Mononuclear cell (primary cell): ENCODE measurements around the gene ELAVL1. TPM values are rescaled to one million over a fixed set of nuclear protein-coding genes. Genes with fewer than 3 reads are reported as not detected.
"Not testable (repeated sequence)": the region's sequence is repeated elsewhere in the genome, so short reads cannot be mapped to it uniquely, and the experiment has no call there.

Experiments used
- H3K27me3 ChIP-seq: 2 replicates; pipeline ENCODE4 v1.6.0; 2011; ENCODE audit warnings: low read length, control low read depth; ENCODE audit not compliant: insufficient read depth
- H3K4me1 ChIP-seq: 2 replicates; pipeline ENCODE4 v1.5.1; 2011; ENCODE audit warnings: mild to moderate bottlenecking, low read length, control low read depth; ENCODE audit not compliant: insufficient read depth
- H3K4me3 ChIP-seq: 2 replicates; pipeline ENCODE4 v1.5.1; 2011; ENCODE audit warnings: mild to moderate bottlenecking, low read length, moderate library complexity
- H3K9me3 ChIP-seq: 2 replicates; pipeline ENCODE4 v1.5.1; 2011; ENCODE audit warnings: low read depth, mild to moderate bottlenecking, control low read depth, low read length
- total RNA-seq: library from RNA; depleted of rRNA; stranded (reverse); fragments of >200 nt; gene quantifications from one replicate; pipeline ENCODE4 v1.2.3, GENCODE V29; 2012

The ELAVL1 gene
- total RNA-seq, 1 donor, result 9.2 TPM

DNA sequence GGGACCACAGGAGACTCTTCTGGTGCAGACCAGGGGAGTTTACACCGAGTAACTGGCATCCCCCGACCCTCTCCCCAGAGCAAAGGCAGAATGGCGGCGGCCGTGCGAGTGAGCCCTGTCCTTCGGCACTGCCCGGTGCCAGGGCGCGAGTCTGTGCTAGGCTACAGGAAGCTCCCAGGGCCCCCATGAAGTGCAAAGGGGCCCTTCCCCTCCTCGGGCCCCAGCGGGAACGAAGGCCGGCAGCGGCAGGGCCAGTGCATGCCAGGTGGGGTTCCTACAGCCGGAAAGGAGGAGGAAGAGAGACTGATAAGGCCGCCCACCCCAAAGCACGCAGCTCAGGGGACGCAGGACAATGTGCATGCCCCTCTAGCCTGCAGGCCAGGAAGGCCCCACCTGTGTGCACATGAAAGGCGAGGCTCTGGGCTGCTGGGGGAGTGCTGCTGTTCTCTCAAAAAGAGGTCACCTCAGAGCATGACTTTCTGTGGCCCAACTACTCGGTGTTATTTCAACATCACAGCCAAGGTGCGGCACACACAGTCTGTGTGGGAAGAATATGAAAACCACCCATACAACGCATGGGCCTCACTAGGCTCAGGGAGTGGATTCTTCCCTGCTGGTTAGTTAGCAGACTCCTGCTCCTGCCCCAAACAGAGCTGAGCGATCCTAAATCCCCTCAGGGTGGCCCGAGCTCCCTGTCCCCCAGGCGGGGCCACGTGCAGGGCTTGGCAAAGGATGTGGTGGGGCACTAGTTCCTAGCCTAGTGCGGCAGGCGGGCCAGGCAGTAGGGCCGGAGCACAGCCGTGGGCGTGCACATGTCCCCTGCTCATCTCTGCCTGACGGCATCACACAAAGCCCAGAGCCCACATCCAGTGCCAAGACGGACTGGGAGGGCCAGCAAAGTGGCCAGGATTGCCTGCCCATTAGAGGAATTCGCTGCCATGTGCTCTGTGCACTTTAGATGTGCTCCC, 33.6 kb downstream of the ELAVL1 start:
- no peaks in the 10 kb centered on the region for H3K9me3 ChIP-seq
- H3K4me3 ChIP-seq, result no peak overlapping the region
- H3K27me3 ChIP-seq, result no peaks in the 10 kb centered on the region
- no peaks in the 10 kb centered on the region for H3K4me1 ChIP-seq

- H3K4me3 ChIP-seq, result no peak overlapping the region
- no peaks in the 10 kb centered on the region for H3K9me3 ChIP-seq
- no peaks in the 10 kb centered on the region for H3K4me1 ChIP-seq
- no peaks in the 10 kb centered on the region for H3K27me3 ChIP-seq
These were observed 34.6 kb downstream of the ELAVL1 start for GRCh38 chr19:7970716-7971448.

GRCh38 chr19:7969555-7969939, 35.9 kb downstream of the ELAVL1 start:
- no peak overlapping the region for H3K4me3 ChIP-seq
- no peaks in the 10 kb centered on the region for H3K9me3 ChIP-seq
- no peaks in the 10 kb centered on the region for H3K27me3 ChIP-seq
- H3K4me1 ChIP-seq, result no peaks in the 10 kb centered on the region

GRCh38 chr19:7968796-7969554, 36.5 kb downstream of the ELAVL1 start:
- no peaks in the 10 kb centered on the region for H3K4me1 ChIP-seq
- no peaks in the 10 kb centered on the region for H3K27me3 ChIP-seq
- no peak overlapping the region for H3K4me3 ChIP-seq
- no peaks in the 10 kb centered on the region for H3K9me3 ChIP-seq

DNA sequence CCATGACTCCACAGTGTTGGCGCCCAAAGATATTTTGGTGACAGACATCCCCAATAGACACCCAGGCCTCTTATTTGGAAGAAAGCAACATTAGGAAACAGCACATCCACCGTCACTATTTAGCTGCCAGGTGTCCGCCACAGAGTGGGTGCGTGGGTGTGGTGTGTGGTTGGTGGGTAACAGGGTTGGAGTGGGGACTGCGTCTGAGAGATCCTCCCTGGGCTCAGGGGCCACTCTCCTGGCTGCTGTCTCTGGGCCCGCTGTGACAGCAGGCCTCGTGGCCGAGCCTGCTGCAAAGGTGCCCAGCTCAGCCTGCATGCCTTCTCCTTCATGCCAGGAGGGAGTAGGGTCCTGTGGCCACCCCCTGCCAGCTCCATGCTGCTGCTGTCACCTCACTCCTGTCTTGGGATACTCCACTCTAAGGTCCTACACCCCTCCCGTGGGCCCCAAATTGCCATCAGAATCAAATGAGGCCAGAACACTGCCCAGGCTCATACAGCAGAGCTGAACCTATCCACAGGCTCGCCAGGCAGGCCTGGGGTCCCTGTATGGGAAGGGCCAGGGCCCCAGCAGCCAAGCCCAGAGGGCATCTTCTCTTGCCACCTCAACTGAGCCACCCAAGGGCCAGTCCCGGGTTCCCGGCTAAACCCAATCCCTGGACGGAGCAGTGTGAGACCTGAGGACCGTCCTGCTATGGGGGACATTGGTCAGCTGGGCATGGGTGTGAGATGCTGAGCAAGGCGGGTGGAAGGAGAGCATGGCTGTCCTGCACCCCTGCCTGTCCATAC, 37.2 kb downstream of the ELAVL1 start:
- no peak overlapping the region for H3K4me3 ChIP-seq
- H3K9me3 ChIP-seq, result no peaks in the 10 kb centered on the region
- no peaks in the 10 kb centered on the region for H3K4me1 ChIP-seq
- no peaks in the 10 kb centered on the region for H3K27me3 ChIP-seq

- Histone ChIP-seq H3K4me1 (no peaks in the 10 kb centered on the region), H3K9me3 (no peaks in the 10 kb centered on the region), H3K27me3 (no peaks in the 10 kb centered on the region), H3K4me3 (no peak overlapping the region)
These were observed 39.3 kb downstream of the ELAVL1 start for GRCh38 chr19:7965921-7966665.

GRCh38 chr19:7965259-7965841, 40.1 kb downstream of the ELAVL1 start:
- H3K4me3 ChIP-seq, result no peak overlapping the region
- no peaks in the 10 kb centered on the region for H3K27me3 ChIP-seq
- no peaks in the 10 kb centered on the region for H3K9me3 ChIP-seq
- H3K4me1 ChIP-seq, result no peaks in the 10 kb centered on the region

DNA sequence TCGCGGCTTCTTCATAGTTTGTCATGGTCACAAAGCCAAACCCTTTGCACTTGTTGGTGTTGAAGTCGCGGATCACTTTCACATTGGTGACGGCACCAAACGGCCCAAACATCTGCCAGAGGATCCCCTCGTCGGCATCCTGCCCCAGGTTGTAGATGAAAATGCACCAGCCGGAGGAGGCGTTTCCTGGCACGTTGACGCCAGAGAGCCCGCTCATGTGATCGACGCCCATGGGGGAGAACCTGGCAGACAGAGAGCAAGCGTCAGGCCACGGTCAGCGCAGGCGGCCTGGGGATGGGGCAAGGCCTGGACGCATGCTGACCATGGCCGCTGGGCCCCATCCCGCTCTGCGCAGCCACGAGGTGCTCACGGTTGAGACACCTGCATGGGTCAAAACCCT, 41.9 kb downstream of the ELAVL1 start:
- Histone ChIP-seq H3K4me1 (no peaks in the 10 kb centered on the region), H3K9me3 (no peaks in the 10 kb centered on the region), H3K27me3 (no peaks in the 10 kb centered on the region), H3K4me3 (no peak overlapping the region)

DNA sequence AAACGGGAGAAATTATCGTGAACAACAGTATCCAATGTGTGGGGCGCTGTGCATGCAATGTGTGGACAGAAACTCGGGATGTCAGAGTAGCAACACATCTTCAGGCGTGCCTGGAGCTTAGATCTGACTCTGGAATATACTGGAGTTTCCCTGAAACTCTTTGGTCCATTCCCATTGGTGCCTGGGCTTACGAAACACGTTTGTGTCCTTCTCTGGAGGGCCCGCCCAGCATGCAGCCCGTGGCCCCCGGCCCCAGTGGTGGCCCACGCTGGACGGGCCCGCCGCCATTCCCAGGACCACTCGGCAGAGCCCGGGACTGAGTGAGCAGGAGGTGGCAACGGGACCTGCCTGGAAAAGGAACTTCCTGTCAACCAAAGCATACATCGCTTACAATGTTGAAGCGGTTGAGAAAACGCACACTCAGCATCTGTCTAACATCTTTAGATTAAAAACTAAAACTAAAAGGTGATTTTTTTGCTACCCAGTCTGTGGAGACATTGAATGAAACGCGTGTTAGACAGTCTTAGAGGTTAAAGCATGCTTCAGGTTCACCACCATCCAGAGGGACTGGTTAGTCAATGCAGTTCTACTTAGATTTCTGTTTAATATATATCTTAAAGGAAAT, 42.7 kb downstream of the ELAVL1 start:
- Histone ChIP-seq H3K9me3 (no peaks in the 10 kb centered on the region), H3K27me3 (no peaks in the 10 kb centered on the region), H3K4me3 (no peak overlapping the region), H3K4me1 (no peaks in the 10 kb centered on the region)

- H3K4me3 ChIP-seq, result no peak overlapping the region
- no peaks in the 10 kb centered on the region for H3K4me1 ChIP-seq
- H3K27me3 ChIP-seq, result no peaks in the 10 kb centered on the region
- no peaks in the 10 kb centered on the region for H3K9me3 ChIP-seq
These were observed 43.4 kb downstream of the ELAVL1 start for GRCh38 chr19:7961920-7962626.

GRCh38 chr19:7961082-7961481, 44.4 kb downstream of the ELAVL1 start:
- not testable (repeated sequence) for H3K4me3 ChIP-seq

DNA sequence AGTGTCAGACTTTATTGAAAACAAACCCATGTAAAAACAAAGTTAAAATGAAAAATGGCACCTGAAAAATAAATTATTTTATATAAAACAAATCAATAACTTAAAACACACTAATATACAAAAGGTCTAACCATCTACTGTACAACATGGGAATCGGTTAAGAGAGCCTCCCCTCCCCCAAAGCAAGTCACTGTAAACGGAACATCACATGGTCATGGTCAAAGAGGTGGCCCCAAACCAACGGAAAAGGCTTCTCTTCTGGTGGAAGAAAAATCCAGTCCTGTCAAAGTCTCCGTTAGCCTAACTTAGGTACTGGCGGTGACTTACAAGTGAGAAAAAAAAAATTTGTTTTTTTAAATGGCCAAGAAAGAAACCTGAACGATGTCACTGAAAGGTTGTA, 46.2 kb downstream of the ELAVL1 start:
- H3K4me1 ChIP-seq, result no peaks in the 10 kb centered on the region
- no peaks in the 10 kb centered on the region for H3K9me3 ChIP-seq
- no peak overlapping the region for H3K4me3 ChIP-seq
- H3K27me3 ChIP-seq, result no peaks in the 10 kb centered on the region

More at GRCh38 chr19:7961082-7961481, 44.4 kb downstream of the ELAVL1 start:
- not testable (repeated sequence) for H3K9me3 ChIP-seq, H3K27me3 ChIP-seq, H3K4me1 ChIP-seq

DNA sequence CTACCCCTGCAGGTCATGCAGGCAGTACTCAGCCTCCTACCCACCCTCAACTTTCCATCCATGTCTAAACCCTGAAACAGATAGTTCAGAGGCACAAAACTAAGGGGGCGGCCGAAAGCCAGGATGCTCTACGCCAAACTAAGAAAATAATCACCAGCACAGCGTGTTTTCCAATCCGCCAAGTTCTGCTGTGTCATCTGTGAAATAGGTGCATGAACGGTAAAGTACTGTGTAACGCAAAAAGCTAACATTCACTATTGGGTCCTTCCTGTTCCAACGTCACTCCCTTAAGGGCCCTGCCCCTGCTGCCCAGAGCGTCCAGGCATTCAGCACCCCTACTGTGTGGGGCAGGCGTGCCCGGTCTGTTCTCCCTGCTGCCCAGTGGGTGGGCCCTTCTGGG, 49.7 kb downstream of the ELAVL1 start:
- no peak overlapping the region for H3K4me3 ChIP-seq
- no peaks in the 10 kb centered on the region for H3K27me3 ChIP-seq
- H3K4me1 ChIP-seq, result no peaks in the 10 kb centered on the region
- H3K9me3 ChIP-seq, result no peaks in the 10 kb centered on the region
